HFF-Myc (cell line): ENCODE results near the gene RNF13.
"Not testable (repeated sequence)": the region's sequence is repeated elsewhere in the genome, so short reads cannot be mapped to it uniquely, and the experiment has no call there.

ENCODE experiments used
- DNase-seq: peaks from one replicate; pipeline ENCODE4 v3.0.0-alpha.2; 2011; ENCODE audit warnings: low read depth; ENCODE audit errors: extremely low read depth
- H3K4me3 ChIP-seq: replicated peaks from 2 replicates; pipeline ENCODE4 v1.5.1; 2011; ENCODE audit warnings: low read depth, mild to moderate bottlenecking, control low read depth, low read length
- CTCF ChIP-seq: IDR thresholded peaks from 2 replicates; pipeline ENCODE4 v1.5.1; 2012; ENCODE audit warnings: mild to moderate bottlenecking, low read depth, low read length, control low read depth; ENCODE audit errors: missing control alignments

Gene RNF13

GRCh38 chr3:149871855-149872254, 58.8 kb downstream of the RNF13 start:
- DNase-seq, result no peak
- no peak for TF ChIP-seq CTCF

GRCh38 chr3:149872589-149872988, 59.6 kb downstream of the RNF13 start:
- no peak for DNase-seq
- H3K4me3 ChIP-seq, result no peak overlapping the region
- no peak for TF ChIP-seq CTCF

More at GRCh38 chr3:149871855-149872254, 58.8 kb downstream of the RNF13 start:
- no peak overlapping the region for H3K4me3 ChIP-seq

- TF ChIP-seq CTCF, result no peak
These were observed 64.7 kb downstream of the RNF13 start for GRCh38 chr3:149877668-149878067.

GRCh38 chr3:149879872-149880271, 66.9 kb downstream of the RNF13 start:
- no peak overlapping the region for H3K4me3 ChIP-seq
- peak; percentile 41 for DNase-seq
- TF ChIP-seq CTCF, result peak; percentile 61

More at GRCh38 chr3:149877668-149878067, 64.7 kb downstream of the RNF13 start:
- H3K4me3 ChIP-seq, result no peak overlapping the region
- no peak for DNase-seq

- DNase-seq, result no peak
- H3K4me3 ChIP-seq, result no peak overlapping the region
- TF ChIP-seq CTCF, result no peak
These were observed 68.9 kb downstream of the RNF13 start for GRCh38 chr3:149881879-149882278.

GRCh38 chr3:149883134-149883533, 70.1 kb downstream of the RNF13 start:
- H3K4me3 ChIP-seq, result no peak overlapping the region
- DNase-seq, result no peak
- TF ChIP-seq CTCF, result no peak

GRCh38 chr3:149883860-149884259, 70.8 kb downstream of the RNF13 start:
- not testable (repeated sequence) for H3K4me3 ChIP-seq, DNase-seq

GRCh38 chr3:149884848-149885247, 71.8 kb downstream of the RNF13 start:
- DNase-seq, H3K4me3 ChIP-seq: not testable (repeated sequence)
